Right renal cortex interstitium (tissue), 3 donors: ENCODE results near the gene DCAKD. TPM values are rescaled to one million over a fixed set of nuclear protein-coding genes. Genes with fewer than 3 reads are reported as not detected.

Experiments used
- DNase-seq, 3 donors: peaks; one replicate each; pipeline ENCODE4 v3.0.0-alpha.2; 2013; ENCODE audit warnings: low read depth in 3 of 3, low spot score in 2 of 3
- polyA plus RNA-seq, 3 donors: library from polyadenylated mRNA; unstranded; fragments of 120-200 nt; gene quantifications; one replicate each; pipeline ENCODE4 v1.2.1, GENCODE V29; 2013; ENCODE audit not compliant: insufficient read length in 3 of 3

Gene DCAKD
- polyA plus RNA-seq, 3 donors: 41.7 to 52.5 (median 45.7) TPM

GRCh38 chr17:44977814-44978550 lies 73.5 kb downstream of the DCAKD start:
- DNase-seq: no peak

DNA sequence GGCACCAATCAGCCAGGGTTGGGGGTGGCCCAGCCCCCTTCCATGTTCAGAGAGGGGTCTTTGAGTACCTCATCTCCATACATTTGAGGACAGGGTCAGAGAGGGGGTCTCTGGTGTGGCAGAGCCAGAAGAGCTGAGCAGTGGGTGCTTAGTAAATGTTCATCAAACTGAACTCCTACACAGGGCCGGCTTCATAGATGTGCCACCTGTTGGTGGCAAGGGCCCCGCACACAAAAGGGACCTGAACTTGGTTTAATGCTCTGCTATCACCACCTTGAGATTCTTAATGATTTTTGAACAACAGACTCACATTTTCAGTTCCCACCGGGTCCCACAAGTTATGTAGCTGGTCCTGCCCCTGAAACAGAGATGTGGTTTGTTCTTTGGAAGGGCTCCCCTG lies 74.4 kb downstream of the DCAKD start:
- DNase-seq: no peak

- DNase-seq: no peak
Observed at GRCh38 chr17:44976206-44976605, 75.2 kb downstream of the DCAKD start.

Other genes with a start within 250 kb of the DCAKD start
- gene GJC1, start 221.3 kb downstream of the DCAKD start, polyA plus RNA-seq: 10 to 100 TPM; 23.0 to 23.8 (median 23.4) TPM
- gene HIGD1B, start 203.7 kb downstream of the DCAKD start, polyA plus RNA-seq: 1 to 10 TPM; 1.9 to 2.0 (median 2.0) TPM
- 100 to 1,000 TPM; 124 to 134 (median 133) TPM for gene EFTUD2, start 152.2 kb downstream of the DCAKD start, polyA plus RNA-seq
- 1 to 10 TPM in 1 of 3 donors, under 1 TPM in 2; 0.67 to 1.1 (median 0.89) TPM for gene GFAP, start 136.1 kb downstream of the DCAKD start, polyA plus RNA-seq
- gene KIF18B, start 103.9 kb downstream of the DCAKD start, polyA plus RNA-seq: 1 to 10 TPM; 9.0 to 9.7 (median 9.1) TPM
- 1 to 10 TPM; 1.3 to 2.4 (median 1.7) TPM for gene C1QL1, start 83.3 kb downstream of the DCAKD start, polyA plus RNA-seq
- 10 to 100 TPM; 70.6 to 73.6 (median 71.0) TPM for gene NMT1, start 9.7 kb upstream of the DCAKD start, polyA plus RNA-seq
- gene PLCD3, start 80.9 kb upstream of the DCAKD start, polyA plus RNA-seq: 10 to 100 TPM; 18.7 to 24.9 (median 23.0) TPM
- 10 to 100 TPM; 10.5 to 11.5 (median 10.8) TPM for gene ACBD4, start 84.1 kb upstream of the DCAKD start, polyA plus RNA-seq
- gene HEXIM1, start 96.8 kb upstream of the DCAKD start, polyA plus RNA-seq: 10 to 100 TPM; 36.5 to 37.4 (median 37.0) TPM
- gene HEXIM2, start 110.2 kb upstream of the DCAKD start, polyA plus RNA-seq: 10 to 100 TPM; 12.1 to 14.2 (median 12.7) TPM
- 1 to 10 TPM; 5.5 to 6.6 (median 5.7) TPM for gene FMNL1, start 170.3 kb upstream of the DCAKD start, polyA plus RNA-seq
- under 1 TPM in 2 of 3 donors, not detected in 1; 0.08 to 0.16 TPM for gene SPATA32, start 210.5 kb upstream of the DCAKD start, polyA plus RNA-seq